Activated T-cell treated with anti-CD3 and anti-CD28 coated beads, Interleukin-2, amount 50 U/mL, for 1 hour (primary cell): Measurements from ENCODE around the gene CUBN.
"Not testable (repeated sequence)": the region's sequence is repeated elsewhere in the genome, so short reads cannot be mapped to it uniquely, and the experiment has no call there.

Experiments used
- DNase-seq: peaks from one replicate; pipeline ENCODE4 v3.0.0-alpha.2; 2020

The CUBN gene

DNA sequence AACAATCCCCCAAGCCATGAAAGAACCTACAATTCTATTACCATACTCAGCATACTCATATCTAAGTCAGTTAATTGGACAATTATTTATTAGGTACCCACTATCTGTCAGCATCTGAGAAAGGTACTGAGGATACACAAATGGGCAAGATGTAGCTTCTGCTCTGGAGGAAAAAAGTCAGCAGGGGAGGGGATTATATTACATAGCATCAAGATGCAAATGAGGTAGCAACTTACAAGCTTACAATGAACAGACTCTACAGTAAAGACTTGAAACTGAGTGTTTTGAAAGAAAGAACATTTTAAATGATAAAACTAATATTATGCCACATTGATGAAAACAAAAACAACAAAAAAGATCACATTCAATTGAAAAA lies 10.8 kb upstream of the CUBN start:
- DNase-seq: no peak

GRCh38 chr10:17138460-17139042 lies 8.9 kb upstream of the CUBN start:
- no peak for DNase-seq

GRCh38 chr10:17134737-17135260 lies 5.2 kb upstream of the CUBN start:
- no peak for DNase-seq

GRCh38 chr10:17134282-17134681 lies 4.7 kb upstream of the CUBN start:
- no peak for DNase-seq

DNA sequence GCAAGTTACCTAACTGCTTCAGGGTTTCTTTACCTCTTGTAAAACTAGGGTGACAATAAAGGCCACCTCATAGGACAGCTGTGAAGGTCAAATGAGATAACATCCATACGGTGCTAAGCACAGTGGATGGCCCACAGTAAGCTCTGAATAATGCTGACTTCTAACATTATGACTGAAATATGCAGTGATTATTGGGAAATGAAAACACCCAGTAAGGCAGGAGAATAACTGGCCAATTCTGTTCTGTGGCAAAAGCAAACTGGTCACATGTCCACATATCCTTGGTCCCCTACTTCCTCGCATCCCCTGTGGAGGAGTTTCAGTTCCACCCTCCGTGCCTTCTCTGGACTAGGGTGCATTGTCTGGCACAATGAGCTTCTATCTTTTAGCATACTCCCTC lies 1.4 kb downstream of the CUBN start:
- DNase-seq: no peak

- no peak for DNase-seq
Measured at GRCh38 chr10:17126327-17126726, 3.3 kb downstream of the CUBN start.

DNA sequence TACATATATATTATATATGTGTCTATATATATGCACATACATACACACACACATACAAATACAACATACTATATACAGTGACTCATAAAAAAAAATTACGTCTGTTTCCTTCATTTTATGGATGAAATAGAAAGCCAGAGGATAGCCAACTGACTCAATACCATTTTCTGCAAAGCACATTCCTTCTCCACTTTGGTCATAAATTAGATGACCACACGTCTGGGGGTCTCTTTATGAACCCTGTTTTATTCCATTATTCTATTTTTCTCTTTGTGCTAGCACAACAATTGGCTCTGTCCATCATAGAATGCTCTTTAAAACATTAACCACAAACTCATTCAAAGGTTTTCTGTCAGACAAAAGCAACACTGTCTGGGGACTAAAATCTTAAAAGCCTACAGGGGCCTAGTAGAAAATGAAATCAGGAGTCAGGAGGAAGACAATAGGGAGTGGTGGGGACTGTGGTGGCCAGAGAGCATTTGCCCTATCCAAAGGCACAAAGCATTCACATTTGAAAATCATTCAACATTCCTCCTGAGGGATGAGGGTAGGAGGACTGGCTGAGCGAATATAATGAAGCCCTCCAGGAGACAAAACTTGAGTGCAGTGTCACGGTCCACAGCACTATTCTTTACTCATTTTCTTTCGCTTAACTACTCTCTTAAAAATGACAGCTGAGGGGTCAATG lies 4.3 kb downstream of the CUBN start:
- DNase-seq: no peak

DNA sequence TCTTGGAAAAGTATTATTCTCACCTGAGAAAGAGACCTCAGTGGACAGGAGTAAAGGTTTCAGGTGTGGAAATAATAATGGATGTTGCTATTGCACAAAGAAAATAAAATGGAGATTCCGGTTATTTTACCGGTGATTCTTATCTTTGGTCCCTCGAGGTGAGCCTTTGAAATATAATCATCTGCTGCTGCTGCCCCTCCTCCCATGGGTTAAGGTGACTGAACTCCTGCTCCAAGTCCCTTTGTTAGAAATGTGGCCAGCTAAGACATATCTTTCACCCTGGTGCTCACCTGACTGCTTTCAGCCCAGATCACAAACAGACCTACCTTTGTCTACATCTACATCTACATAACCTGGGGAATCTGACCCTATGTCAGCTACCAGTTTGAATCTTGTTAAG lies 5.7 kb downstream of the CUBN start:
- no peak for DNase-seq

DNA sequence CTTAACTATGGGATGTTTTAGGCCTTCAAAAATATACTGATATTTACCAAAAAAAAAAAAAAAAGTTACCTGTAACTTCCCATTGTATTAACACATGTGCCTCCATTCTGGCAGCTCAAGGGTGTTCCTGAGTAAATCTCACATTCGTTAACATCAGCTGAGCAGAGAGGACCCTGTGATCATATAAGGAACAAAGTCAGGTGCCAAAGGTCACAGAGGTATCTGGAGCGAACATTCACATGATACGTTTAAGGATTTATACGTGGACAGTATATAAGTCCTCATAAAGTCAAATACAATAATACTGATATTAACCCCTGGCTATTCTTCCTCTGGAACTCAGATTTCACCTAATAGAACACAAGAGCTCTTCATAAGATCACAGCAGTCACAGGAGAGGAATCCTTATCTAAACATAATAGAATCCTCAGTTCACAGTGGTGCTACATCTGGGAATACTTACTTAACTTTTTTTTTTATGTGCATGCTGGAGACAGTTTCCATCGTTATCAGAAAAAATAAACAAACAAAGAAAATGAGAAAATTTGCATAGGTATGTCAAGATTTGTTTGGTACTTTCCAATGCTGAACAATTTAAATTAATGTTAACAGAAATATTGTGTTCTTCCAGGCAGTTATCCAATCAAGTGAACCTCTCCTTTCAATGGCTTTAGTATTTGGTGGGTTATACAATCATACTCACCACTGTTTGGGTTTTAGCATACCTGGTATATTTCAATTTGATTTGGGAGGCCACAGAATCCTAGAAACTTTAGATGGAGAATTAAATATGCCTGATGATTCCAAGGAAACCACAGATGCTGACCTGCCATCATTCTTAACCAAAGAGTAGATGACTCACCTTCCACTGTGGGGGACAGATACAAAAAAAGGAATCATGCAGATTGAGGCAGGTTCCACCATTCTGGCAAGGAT lies 6.6 kb downstream of the CUBN start:
- DNase-seq: no peak

- no peak for DNase-seq
Measured at GRCh38 chr10:17122052-17122451, 7.6 kb downstream of the CUBN start.

- no peak for DNase-seq
Measured at GRCh38 chr10:17120694-17121093, 8.9 kb downstream of the CUBN start.

GRCh38 chr10:17119845-17120244 lies 9.8 kb downstream of the CUBN start:
- no peak for DNase-seq

GRCh38 chr10:17116193-17116592 lies 13.4 kb downstream of the CUBN start:
- no peak for DNase-seq

DNA sequence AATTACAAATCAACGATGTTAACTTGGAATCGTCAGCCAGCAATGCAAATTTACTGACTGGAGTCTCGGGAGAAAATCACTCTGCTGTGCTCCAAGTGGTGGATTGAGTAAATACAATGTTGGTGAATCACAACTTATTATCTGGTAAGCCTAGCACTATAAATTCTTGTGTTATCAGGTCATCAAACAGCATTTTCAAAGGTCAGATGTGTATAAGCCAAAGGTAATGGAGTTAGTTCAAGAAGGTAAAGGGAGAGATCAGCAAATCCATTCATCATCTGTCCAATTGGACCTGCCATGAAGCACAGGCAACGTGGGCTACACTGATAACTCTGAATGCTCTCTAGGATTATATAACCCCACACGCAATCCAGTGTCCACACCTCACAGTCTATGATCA lies 13.9 kb downstream of the CUBN start:
- no peak for DNase-seq

- not testable (repeated sequence) for DNase-seq
Measured at GRCh38 chr10:17114878-17115444, 14.7 kb downstream of the CUBN start.

DNA sequence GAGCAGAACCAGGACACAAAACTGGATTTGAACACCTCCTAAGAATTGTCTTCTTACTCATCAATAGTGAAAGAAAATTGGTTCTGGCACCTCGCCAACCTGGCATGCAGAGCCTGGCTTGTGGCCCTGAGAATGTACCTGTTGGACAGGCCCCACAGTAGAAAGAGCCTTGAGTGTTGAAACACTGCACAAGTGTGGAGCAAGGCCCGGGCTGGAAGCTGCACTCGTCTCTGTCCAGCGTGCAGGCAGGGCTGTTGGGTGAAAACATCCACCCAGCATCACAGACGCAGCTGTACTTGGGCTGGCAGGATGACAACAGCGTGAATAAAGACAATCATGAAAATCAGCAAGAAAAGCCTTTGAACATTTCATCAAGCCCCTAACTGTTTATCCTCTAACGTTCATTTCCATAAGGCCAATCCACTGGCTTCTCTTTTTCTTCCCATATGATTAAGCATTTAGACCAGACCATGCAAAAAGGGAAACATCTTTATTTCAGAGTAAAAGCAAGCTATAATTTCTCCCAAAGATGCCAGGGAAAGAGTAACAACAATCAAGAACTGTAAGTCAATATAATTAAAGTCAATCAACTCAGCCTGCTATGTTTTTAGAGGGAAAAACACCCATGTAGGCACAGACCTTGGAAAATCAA lies 15.6 kb downstream of the CUBN start:
- no peak for DNase-seq

DNA sequence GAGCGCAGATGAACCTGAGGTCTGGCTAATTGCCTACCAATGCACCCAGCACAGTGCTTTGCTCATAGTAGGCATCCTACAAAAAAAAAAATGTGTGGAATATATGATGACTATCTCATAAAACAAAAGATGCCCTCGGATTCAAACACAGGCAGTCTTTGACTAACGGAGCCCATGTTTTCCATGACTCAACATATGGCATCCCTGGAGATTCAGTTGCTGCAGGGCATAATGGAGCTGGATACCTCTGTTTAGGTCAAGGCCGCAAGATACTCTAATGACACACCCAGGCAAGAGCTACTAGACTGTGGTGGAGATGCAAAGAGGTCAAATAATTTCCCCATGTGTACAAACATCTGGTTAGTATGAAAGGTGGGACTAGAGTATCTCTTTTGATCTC lies 16.3 kb downstream of the CUBN start:
- DNase-seq: no peak

GRCh38 chr10:17112566-17112965 lies 17.0 kb downstream of the CUBN start:
- DNase-seq: no peak

- no peak for DNase-seq
Measured at GRCh38 chr10:17109475-17110207, 20.0 kb downstream of the CUBN start.

DNA sequence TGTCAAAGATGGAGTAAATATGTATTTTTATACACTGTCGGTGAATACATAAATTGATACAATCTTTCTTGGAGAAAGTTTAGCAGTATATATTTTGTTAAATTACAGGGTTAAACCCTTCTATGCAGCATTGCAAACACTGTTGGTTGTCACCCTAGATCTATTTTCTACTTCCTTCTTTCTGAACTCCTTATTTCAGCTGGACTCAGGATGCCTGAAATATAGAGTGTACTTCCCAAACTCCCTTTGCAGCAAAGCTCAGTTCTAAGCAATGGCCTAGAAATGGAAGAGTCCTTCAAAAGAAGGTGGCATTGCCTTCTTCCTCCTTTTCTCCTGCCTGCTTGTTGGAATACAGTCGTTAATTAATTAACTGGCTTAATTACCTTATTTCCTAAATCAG lies 20.6 kb downstream of the CUBN start:
- DNase-seq: no peak

GRCh38 chr10:17106991-17107390 lies 22.6 kb downstream of the CUBN start:
- no peak for DNase-seq

DNA sequence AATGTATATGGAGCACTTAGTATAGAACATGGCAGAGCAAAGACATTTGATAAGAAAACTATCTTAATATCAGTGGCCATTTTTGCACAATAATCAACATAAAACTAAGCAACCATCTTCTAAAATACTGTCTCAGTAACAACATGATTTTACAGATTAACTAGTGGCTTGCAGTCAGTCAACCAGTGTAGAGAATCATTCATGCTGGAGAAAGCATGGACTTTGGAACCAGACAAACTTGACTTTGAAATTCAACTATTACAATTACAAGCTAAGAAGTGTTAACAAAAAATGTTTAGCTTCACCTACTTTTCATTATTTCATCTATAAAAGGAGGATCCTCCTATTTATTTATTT lies 27.7 kb downstream of the CUBN start:
- DNase-seq: no peak
